ENCODE measurements around the gene CX3CL1. TPM values are rescaled to one million over a fixed set of nuclear protein-coding genes. Genes with fewer than 3 reads are reported as not detected.

The CX3CL1 gene
- total RNA-seq, 1 experiment from 2014 or later, result 0.15 TPM

DNA sequence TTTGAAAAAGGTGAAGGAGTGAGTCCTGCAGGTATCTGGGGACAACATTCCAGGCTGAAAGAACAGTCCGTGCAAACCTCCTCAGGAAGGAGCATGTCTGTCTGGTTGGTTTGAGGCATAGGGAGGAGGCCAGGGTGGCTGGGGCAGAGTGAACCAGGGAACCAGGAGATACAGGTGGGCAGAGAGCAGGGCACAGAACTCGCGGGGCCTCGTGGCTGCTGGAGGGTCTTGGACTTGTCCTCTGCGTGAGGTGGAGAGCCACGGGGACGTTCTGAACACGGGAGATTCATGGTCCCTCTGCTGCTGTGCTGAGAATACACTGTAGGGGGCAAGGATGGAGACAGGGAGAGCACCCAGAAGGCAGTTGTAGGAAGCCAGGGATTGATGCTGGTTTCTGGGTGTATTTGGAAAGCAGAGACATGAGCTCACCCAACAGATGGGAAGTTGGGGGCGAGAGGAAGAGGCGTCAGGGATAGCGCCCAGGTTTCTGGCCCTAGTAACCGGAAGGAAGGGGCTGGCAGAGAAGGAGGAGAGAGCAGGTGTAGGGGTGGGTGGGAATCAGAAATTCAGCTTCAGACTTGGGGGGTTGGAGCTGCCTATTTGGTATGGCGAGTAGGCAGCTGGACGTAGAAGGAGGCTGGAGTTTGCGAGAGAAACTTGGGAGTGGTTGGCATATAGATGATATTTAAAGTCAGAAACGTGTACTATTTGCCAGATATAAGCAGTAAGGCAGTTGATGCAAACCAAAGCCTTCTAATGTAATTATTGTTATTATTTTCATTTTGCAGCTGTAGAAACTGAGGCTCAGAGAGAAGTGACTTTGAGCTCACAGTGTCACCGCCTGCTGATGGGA, 31.9 kb downstream of the CX3CL1 start, which contains the start of gene CCL17:
Gene CCL17, plus strand, starts transcription at position 803 of the 853 bp plus-strand sequence. CDS start 9,166 bp downstream, outside the sequence.
- no peaks in the 10 kb centered on the region for H3K4me1 ChIP-seq (ENCODE audit: control insufficient read depth in 1 of 2, insufficient read depth in 2 of 2, low read length in 2 of 2)
- no peaks in the 10 kb centered on the region for H4K20me1 ChIP-seq (ENCODE audit: insufficient read depth)
- no peak within 1 kb of the TSS for H3K4me2 ChIP-seq (ENCODE audit: low read length)
- ATAC-seq (no peak; the same call in 1 of the 2 replicates), DNase-seq (ENCODE audit: low read depth, low spot score) (no peak)
- TF ChIP-seq, protein P1, sequence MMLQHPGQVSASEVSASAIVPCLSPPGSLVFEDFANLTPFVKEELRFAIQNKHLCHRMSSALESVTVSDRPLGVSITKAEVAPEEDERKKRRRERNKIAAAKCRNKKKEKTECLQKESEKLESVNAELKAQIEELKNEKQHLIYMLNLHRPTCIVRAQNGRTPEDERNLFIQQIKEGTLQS (IDR thresholded peaks at IDR 0.05), result no peak
- TF ChIP-seq EZH2 (IDR thresholded peaks at IDR 0.05) (no peak), TCF7L2 (IDR thresholded peaks at IDR 0.05; ENCODE audit: borderline replicate concordance, extremely low read depth, insufficient read depth, insufficient read length) (no peak), JUND (IDR thresholded peaks at IDR 0.05) (no peak), YY1 (IDR thresholded peaks at IDR 0.05; ENCODE audit: extremely low read depth, insufficient replicate concordance, low read depth, low read length) (no peak), POLR2A (IDR thresholded peaks at IDR 0.05; ENCODE audit: borderline replicate concordance, extremely low read depth, insufficient read depth, insufficient read length) (no peak), CEBPB (IDR thresholded peaks at IDR 0.05; ENCODE audit: low read depth) (no peak), ZFX (IDR thresholded peaks at IDR 0.05) (no peak), ZNF274 (IDR thresholded peaks at IDR 0.05; ENCODE audit: low read depth, low read length) (no peak), POLR2AphosphoS5 (IDR thresholded peaks at IDR 0.05; ENCODE audit: low read depth, low read length) (no peak), FOSL1 (IDR thresholded peaks at IDR 0.05; ENCODE audit: low read depth) (no peak), ELF1 (IDR thresholded peaks at IDR 0.05; ENCODE audit: borderline replicate concordance, low read depth) (no peak), CBX3 (IDR thresholded peaks at IDR 0.05; ENCODE audit: low read depth) (no peak), SP1 (IDR thresholded peaks at IDR 0.05; ENCODE audit: low read depth) (no peak)
- TF ChIP-seq, protein P2, sequence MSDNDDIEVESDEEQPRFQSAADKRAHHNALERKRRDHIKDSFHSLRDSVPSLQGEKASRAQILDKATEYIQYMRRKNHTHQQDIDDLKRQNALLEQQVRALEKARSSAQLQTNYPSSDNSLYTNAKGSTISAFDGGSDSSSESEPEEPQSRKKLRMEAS (IDR thresholded peaks at IDR 0.05), result no peak
- TF ChIP-seq, protein P3, sequence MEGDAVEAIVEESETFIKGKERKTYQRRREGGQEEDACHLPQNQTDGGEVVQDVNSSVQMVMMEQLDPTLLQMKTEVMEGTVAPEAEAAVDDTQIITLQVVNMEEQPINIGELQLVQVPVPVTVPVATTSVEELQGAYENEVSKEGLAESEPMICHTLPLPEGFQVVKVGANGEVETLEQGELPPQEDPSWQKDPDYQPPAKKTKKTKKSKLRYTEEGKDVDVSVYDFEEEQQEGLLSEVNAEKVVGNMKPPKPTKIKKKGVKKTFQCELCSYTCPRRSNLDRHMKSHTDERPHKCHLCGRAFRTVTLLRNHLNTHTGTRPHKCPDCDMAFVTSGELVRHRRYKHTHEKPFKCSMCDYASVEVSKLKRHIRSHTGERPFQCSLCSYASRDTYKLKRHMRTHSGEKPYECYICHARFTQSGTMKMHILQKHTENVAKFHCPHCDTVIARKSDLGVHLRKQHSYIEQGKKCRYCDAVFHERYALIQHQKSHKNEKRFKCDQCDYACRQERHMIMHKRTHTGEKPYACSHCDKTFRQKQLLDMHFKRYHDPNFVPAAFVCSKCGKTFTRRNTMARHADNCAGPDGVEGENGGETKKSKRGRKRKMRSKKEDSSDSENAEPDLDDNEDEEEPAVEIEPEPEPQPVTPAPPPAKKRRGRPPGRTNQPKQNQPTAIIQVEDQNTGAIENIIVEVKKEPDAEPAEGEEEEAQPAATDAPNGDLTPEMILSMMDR (IDR thresholded peaks at IDR 0.05 in 2 of 3, conservative IDR thresholded peaks at IDR 0.05 in 1 of 3; ENCODE audit: borderline replicate concordance in 1 of 3, insufficient read depth in 1 of 3, low read depth in 2 of 3, low read length in 2 of 3), result no peak
- TF ChIP-seq, protein P4, sequence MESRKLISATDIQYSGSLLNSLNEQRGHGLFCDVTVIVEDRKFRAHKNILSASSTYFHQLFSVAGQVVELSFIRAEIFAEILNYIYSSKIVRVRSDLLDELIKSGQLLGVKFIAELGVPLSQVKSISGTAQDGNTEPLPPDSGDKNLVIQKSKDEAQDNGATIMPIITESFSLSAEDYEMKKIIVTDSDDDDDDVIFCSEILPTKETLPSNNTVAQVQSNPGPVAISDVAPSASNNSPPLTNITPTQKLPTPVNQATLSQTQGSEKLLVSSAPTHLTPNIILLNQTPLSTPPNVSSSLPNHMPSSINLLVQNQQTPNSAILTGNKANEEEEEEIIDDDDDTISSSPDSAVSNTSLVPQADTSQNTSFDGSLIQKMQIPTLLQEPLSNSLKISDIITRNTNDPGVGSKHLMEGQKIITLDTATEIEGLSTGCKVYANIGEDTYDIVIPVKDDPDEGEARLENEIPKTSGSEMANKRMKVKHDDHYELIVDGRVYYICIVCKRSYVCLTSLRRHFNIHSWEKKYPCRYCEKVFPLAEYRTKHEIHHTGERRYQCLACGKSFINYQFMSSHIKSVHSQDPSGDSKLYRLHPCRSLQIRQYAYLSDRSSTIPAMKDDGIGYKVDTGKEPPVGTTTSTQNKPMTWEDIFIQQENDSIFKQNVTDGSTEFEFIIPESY (IDR thresholded peaks at IDR 0.05; ENCODE audit: extremely low read depth, insufficient replicate concordance, low read length), result no peak
- TF ChIP-seq, protein P5, sequence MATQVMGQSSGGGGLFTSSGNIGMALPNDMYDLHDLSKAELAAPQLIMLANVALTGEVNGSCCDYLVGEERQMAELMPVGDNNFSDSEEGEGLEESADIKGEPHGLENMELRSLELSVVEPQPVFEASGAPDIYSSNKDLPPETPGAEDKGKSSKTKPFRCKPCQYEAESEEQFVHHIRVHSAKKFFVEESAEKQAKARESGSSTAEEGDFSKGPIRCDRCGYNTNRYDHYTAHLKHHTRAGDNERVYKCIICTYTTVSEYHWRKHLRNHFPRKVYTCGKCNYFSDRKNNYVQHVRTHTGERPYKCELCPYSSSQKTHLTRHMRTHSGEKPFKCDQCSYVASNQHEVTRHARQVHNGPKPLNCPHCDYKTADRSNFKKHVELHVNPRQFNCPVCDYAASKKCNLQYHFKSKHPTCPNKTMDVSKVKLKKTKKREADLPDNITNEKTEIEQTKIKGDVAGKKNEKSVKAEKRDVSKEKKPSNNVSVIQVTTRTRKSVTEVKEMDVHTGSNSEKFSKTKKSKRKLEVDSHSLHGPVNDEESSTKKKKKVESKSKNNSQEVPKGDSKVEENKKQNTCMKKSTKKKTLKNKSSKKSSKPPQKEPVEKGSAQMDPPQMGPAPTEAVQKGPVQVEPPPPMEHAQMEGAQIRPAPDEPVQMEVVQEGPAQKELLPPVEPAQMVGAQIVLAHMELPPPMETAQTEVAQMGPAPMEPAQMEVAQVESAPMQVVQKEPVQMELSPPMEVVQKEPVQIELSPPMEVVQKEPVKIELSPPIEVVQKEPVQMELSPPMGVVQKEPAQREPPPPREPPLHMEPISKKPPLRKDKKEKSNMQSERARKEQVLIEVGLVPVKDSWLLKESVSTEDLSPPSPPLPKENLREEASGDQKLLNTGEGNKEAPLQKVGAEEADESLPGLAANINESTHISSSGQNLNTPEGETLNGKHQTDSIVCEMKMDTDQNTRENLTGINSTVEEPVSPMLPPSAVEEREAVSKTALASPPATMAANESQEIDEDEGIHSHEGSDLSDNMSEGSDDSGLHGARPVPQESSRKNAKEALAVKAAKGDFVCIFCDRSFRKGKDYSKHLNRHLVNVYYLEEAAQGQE (IDR thresholded peaks at IDR 0.05; ENCODE audit: low read depth), result no peak
- no peaks in the 10 kb centered on the region for H3K9me2 ChIP-seq (ENCODE audit: insufficient read depth)
- no peak within 1 kb of the TSS for H3K9ac ChIP-seq (ENCODE audit: low read length)
- no peak within 1 kb of the TSS for H3K4me3 ChIP-seq (replicated peaks in 1 of 2; ENCODE audit: low read depth in 1 of 2, low read length in 2 of 2)
- no peaks in the 10 kb centered on the region for H3K36me3 ChIP-seq (ENCODE audit: control insufficient read depth in 1 of 2, insufficient read depth in 2 of 2, low read length in 2 of 2)
- CTCF ChIA-PET, result interaction anchor here (0.6 to 2.0 kb wide), 2 partner anchors 13 to 450 kb away, joined by 3 to 7 read pairs; no protein-coding TSS in a partner anchor
- POLR2A ChIA-PET, result no interaction called here
- H3K9me3 ChIP-seq (ENCODE audit: control insufficient read depth in 1 of 2, insufficient read depth in 1 of 2, low read depth in 1 of 2, low read length in 2 of 2), result no peaks in the 10 kb centered on the region
- H3K79me2 ChIP-seq (ENCODE audit: insufficient read depth, low read length), result no peaks in the 10 kb centered on the region
- no peak within 1 kb of the TSS for H3K27ac ChIP-seq (ENCODE audit: low read depth, low read length)
- BruUV-seq (replicated peaks), result no TSS peak
- RAD21 ChIA-PET (ENCODE audit: low non-redundant PET in 1 of 2, low total read pairs in 2 of 2, uncharacterized antibody in 2 of 2, unreplicated experiment in 2 of 2), result no interaction called here
- peaks cover 16% of the 10 kb centered on the region; the same call in 1 of the 2 replicates for H3K27me3 ChIP-seq (ENCODE audit: insufficient read depth, low read length)
- H2AFZ ChIP-seq (ENCODE audit: low read depth, low read length, poor library complexity, severe bottlenecking), result no peak within 1 kb of the TSS
- intact Hi-C loops (cut with micrococcal nuclease), result no loop called here

Data from HCT116 (cell line).